HFF-Myc (cell line): ENCODE data around the gene HSPH1.

ENCODE experiments used
- DNase-seq: peaks from one replicate; pipeline ENCODE4 v3.0.0-alpha.2; 2011; ENCODE audit warnings: low read depth; ENCODE audit errors: extremely low read depth
- H3K4me3 ChIP-seq: replicated peaks from 2 replicates; pipeline ENCODE4 v1.5.1; 2011; ENCODE audit warnings: low read depth, mild to moderate bottlenecking, control low read depth, low read length
- CTCF ChIP-seq: IDR thresholded peaks from 2 replicates; pipeline ENCODE4 v1.5.1; 2012; ENCODE audit warnings: mild to moderate bottlenecking, low read depth, low read length, control low read depth; ENCODE audit errors: missing control alignments

The HSPH1 gene

GRCh38 chr13:31093145-31093885 lies 68.4 kb downstream of the HSPH1 start:
- TF ChIP-seq CTCF = no peak
- H3K4me3 ChIP-seq = no peak overlapping the region
- no peak for DNase-seq

- DNase-seq = no peak
- H3K4me3 ChIP-seq = no peak overlapping the region
- TF ChIP-seq CTCF = no peak
Measured at GRCh38 chr13:31092646-31093045, 69.1 kb downstream of the HSPH1 start.

GRCh38 chr13:31090961-31091624 lies 70.6 kb downstream of the HSPH1 start:
- no peak overlapping the region for H3K4me3 ChIP-seq
- no peak for DNase-seq
- TF ChIP-seq CTCF = no peak

- DNase-seq = no peak
- H3K4me3 ChIP-seq = no peak overlapping the region
- no peak for TF ChIP-seq CTCF
Measured at GRCh38 chr13:31090096-31090495, 71.6 kb downstream of the HSPH1 start.

- no peak for TF ChIP-seq CTCF
- H3K4me3 ChIP-seq = no peak overlapping the region
- DNase-seq = no peak
Measured at GRCh38 chr13:31089649-31090048, 72.1 kb downstream of the HSPH1 start.

- TF ChIP-seq CTCF = no peak
- DNase-seq = no peak
- H3K4me3 ChIP-seq = no peak overlapping the region
Measured at GRCh38 chr13:31088826-31089420, 72.8 kb downstream of the HSPH1 start.
